ENCODE measurements around the gene WRAP53.

The WRAP53 gene

GRCh38 chr17:7684851-7685532 is 3.3 kb upstream of the WRAP53 start:
- DNase-seq (ENCODE audit: low spot score): no peak

- peak; percentile 97 for DNase-seq (ENCODE audit: low spot score)
These were observed 2.6 kb upstream of the WRAP53 start for GRCh38 chr17:7685533-7686221.

- peak; percentile 91 for DNase-seq (ENCODE audit: low spot score)
These were observed 1.8 kb upstream of the WRAP53 start for GRCh38 chr17:7686222-7687071.

GRCh38 chr17:7687072-7687907 is 987 bp upstream of the WRAP53 start, which contains the start of gene TP53:
TSS of gene TP53 (minus strand) at chr17:7687490. CDS start at chr17:7676594, 10,896 bp downstream.
- DNase-seq (ENCODE audit: low spot score): peak; percentile 95

- no peak for DNase-seq (ENCODE audit: low spot score)
These were observed 585 bp downstream of the WRAP53 start for GRCh38 chr17:7688808-7689316.

- DNase-seq (ENCODE audit: low spot score): no peak
These were observed 7.3 kb downstream of the WRAP53 start for GRCh38 chr17:7695586-7695985.

- DNase-seq (ENCODE audit: low spot score): no peak
These were observed 9.7 kb downstream of the WRAP53 start for GRCh38 chr17:7697828-7698588.

- DNase-seq (ENCODE audit: low spot score): no peak
These were observed 12.2 kb downstream of the WRAP53 start for GRCh38 chr17:7700510-7700909.

GRCh38 chr17:7701681-7702080 is 13.4 kb downstream of the WRAP53 start:
- DNase-seq (ENCODE audit: low spot score): no peak

- no peak for DNase-seq (ENCODE audit: low spot score)
These were observed 14.5 kb downstream of the WRAP53 start for GRCh38 chr17:7702776-7703175.

- peak; percentile 82 for DNase-seq (ENCODE audit: low spot score)
These were observed 15.6 kb downstream of the WRAP53 start for GRCh38 chr17:7703584-7704479.

GRCh38 chr17:7704601-7705268 is 16.5 kb downstream of the WRAP53 start, which contains the start of gene EFNB3:
TSS of gene EFNB3 (plus strand) at chr17:7705202. CDS start at chr17:7705599, 397 bp downstream.
- DNase-seq (ENCODE audit: low spot score): peak; percentile 49

- no peak for DNase-seq (ENCODE audit: low spot score)
These were observed 17.3 kb downstream of the WRAP53 start for GRCh38 chr17:7705269-7706255.

GRCh38 chr17:7706631-7707354 is 18.5 kb downstream of the WRAP53 start:
- no peak for DNase-seq (ENCODE audit: low spot score)

GRCh38 chr17:7707446-7707845 is 19.2 kb downstream of the WRAP53 start:
- peak; percentile 49 for DNase-seq (ENCODE audit: low spot score)

- no peak for DNase-seq (ENCODE audit: low spot score)
These were observed 19.8 kb downstream of the WRAP53 start for GRCh38 chr17:7707858-7708750.

Measured in Ammon's horn (tissue), 1 donor.